NCI-H187 treated with DMSO at 0.1 percent for 48 hours (cell line): ENCODE data around the gene CUL9.
"Not testable (repeated sequence)": the region's sequence is repeated elsewhere in the genome, so short reads cannot be mapped to it uniquely, and the experiment has no call there.

Experiments
- DNase-seq: peaks from one replicate; lab custom pipeline; 2025; lab: John Stamatoyannopoulos, UW

Gene CUL9

GRCh38 chr6:43181942-43182860, at the start of gene CUL9:
Gene CUL9 (plus strand): TSS chr6:43182196. CDS start chr6:43184311, 2,115 bp downstream.
- no peak for DNase-seq

DNA sequence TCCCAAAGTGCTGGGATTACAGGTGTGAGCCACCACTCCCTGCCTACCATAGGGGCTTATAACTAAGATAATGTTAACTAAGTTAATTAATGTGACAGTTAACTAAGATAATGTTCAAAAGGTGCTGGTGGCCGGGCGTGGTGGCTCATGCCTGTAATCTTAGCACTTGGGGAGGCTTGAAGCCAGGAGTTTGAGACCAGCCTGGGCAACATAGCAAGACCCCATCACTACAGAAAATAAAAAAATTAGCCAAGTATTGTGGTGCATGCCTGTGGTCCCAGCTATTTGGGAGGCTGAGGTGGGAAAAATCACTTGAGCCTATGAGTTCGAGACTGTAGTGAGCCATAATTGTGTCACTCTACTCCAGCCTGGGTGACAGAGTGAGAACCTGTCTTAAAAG, 43.7 kb upstream of the CUL9 start:
- DNase-seq: no peak

GRCh38 chr6:43139973-43140372, 42.0 kb upstream of the CUL9 start:
- not testable (repeated sequence) for DNase-seq

- DNase-seq: no peak
These were observed 40.4 kb upstream of the CUL9 start for GRCh38 chr6:43141644-43142043.

DNA sequence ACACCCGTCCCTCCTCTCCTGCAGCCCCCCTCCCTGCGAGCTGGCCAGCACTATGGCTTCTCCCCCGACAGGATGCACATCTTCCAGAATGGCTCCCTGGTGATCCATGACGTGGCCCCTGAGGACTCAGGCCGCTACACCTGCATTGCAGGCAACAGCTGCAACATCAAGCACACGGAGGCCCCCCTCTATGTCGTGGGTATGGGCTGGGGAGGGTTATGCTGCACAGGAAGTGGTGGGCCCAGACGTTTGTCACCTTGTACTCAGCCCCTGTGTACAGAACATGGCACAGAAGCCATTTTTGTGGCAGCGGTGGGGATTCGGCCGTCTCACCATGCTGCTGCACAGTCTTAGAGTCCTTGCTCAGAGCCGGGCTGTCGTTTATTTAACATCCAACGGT, 39.9 kb upstream of the CUL9 start:
- DNase-seq: no peak

DNA sequence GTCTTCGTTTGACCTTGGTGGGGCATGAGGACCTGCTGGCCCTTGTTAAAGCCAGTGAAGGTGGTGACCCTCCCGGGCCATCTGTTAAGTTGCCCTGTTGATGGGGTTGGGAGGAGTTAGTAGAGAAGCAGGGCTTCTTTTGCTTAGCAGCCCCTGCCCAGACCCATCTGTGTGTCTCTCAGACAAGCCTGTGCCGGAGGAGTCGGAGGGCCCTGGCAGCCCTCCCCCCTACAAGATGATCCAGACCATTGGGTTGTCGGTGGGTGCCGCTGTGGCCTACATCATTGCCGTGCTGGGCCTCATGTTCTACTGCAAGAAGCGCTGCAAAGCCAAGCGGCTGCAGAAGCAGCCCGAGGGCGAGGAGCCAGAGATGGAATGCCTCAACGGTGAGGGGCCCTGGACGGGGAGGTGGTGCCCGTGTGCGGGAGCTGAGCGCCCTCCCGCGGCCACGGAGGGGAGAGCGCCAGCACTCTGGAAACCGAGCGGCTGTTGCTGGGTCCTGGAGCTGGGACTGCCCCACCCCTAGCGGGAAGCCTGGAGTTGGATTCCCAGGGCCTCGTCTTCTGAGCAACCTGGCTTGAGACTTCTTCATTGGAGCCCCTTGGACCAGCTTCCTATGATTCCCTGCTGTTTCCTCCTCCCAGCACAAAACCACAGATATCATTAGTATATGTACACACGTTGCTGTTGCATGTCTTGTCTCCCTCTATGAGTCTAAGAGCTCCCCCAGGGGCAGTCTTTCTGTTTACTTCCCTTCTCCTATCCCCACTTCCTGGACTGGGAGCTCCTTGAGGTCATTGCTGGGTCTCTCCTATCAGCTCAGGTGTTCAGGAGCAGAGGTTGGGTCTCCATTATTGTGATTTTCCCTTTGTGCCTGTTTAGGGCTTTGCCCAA, 38.5 kb upstream of the CUL9 start:
- DNase-seq: no peak

GRCh38 chr6:43144879-43145278, 37.1 kb upstream of the CUL9 start:
- no peak for DNase-seq

GRCh38 chr6:43146261-43146660, 35.7 kb upstream of the CUL9 start:
- no peak for DNase-seq

DNA sequence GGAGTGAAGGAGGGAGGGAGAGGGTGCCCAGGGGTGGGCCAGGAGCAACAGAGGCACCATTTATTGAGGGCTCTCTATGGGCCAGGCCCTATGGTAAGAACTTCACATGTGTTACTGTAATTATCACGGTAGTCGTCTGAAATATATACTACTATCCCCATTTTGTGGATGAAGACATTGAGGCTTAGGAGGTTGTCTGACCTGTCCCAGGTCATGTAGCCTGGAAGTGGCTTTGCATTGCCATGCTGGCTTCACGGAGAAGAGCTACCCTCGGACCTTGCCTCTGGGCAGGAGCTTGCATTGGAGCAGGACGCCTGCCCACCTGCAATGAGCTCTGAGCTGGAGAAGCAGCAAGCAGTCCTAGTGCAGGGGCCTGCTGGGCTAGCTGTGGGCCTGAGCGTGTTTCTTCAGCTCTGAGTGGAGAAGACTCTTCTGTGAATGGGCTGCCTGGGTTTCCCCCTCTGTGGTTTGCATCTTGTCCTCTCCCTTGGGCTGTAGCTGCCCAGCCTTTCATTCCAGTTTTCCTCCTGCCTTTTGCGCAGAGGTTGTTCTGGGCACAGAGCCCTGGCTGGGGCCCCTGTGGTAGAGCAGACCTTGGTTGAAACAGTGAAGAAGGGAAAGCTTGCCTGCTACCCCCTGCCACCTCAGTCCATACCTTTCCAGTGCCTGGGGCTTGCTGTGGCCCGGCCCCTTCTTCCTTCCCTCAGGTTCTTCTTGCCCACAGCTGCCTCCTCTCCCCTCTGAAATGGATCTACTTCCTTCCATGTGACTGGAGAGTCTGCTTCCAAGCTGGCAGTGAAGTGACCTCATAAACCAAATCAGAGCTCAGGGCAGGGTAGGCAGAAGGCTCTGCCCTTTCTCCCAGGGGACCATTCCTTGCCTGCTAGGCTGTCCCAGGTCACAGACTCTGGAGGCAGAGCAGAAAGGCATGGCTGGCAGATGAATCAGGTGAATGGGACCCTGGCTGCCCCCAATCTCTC, 35.0 kb upstream of the CUL9 start:
- no peak for DNase-seq

DNA sequence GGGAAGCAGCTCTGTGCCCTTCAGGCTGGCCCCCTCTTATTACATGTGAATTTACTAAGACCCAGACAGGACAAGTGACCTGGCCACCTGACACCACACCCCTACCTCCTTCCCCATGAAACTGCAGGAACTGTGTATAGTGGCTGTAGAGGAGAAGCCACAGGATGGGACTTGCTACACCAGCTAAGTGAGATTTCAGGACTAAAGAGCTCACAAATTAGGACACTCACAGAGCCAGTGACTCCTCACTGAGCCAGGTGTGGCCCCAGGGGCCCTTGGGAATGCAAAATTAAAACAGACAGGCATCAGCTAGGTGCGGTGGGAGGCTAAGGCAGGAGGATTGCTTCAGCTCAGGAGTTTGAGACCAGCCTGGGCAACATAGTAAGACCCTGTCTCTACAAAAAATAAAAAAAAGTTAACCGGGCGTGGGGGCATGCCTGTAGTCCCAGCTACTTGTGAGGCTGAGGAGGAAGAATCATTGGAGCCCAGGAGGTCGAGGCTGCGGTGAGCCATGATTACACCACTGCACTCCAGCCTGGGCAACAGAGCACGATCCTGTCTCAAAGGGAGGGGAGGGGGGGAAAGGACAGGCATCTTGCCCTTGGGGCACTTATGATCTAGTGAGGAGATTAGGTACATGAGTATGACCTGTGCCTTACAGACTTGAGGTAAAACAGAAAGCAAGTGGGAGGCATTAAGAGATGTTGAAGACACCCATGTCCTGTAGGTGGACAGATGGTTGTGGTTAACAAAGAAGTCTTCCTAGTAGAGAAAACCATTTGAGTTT, 34.1 kb upstream of the CUL9 start:
- DNase-seq: no peak

- no peak for DNase-seq
These were observed 32.7 kb upstream of the CUL9 start for GRCh38 chr6:43149265-43149664.

DNA sequence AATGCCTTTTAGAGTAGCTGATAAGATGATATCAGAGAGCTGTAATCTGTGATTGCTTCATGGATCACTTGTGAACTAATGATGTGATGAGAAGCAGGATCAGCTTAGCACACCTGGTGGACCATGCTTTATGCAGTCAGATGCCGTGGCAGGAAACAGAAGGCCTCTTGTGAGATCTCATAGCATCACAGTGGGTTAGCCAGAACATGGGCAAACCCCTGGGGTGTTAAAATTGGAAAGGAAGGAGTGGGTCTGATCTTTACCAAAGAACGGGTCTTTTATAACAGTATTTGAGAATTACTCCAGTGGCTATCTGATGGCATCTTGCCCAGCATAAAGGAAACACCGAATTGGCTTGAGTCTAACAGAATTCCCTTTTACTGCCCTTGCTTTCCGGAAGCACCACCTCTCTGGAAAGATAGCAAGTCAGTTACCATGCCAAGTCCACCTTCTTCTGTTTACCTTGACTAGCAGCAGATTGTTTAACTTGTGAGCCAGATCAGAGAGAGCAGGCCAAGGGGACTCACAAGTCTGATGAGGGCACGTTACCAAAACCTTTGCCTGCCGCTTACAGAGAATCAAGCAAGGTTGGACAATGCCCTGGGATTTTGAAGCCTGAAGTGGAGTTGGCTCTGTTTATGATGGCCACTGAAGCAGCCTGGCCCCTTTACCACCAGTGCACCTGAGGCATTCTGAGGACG, 31.8 kb upstream of the CUL9 start:
- no peak for DNase-seq

GRCh38 chr6:43159599-43159998, 22.4 kb upstream of the CUL9 start:
- DNase-seq: no peak

DNA sequence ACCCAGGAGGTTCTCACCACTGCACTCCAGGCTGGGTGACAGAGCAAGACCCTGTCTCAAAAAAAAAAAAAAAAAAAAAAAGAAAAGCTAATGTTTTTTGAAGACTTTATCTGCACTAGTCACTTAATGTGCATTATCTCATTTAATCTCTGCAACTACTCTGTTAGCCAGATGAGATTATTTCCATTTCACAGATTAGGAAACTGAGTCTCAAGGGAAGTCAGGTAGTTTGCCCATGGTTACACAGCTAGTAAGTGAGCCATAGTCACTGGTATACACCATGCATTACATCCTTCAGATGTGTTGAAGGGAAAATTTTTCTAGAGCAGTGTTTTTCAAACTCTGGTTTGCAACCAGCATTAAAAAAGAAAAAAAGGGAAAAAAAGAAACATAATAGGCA, 18.1 kb upstream of the CUL9 start:
- DNase-seq: no peak

DNA sequence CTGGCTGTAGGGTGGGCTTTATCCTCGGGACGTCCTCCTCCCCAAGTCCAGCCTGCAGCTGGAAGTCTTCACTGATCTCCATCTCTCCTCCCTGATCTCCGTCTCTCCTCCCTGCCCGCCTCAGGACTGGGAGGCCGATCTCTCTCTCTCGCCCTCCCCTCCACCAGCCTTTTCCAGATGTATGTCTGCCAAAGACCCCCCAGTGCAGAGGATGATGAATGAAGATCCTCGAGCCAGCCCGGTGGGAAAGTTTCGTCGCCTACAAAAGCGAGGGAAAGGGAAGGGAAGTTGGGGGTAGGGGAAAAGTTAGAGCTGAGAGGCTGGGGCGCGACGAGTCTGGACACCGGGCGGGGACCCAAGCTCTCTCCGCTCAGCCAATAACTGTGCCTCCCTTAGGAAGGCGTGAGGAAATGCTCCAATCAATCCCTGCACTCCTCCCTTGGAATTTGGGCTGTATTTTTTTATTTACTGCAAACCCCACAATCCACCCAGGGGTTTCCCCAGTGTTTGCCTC, 11.5 kb upstream of the CUL9 start:
- DNase-seq: no peak

DNA sequence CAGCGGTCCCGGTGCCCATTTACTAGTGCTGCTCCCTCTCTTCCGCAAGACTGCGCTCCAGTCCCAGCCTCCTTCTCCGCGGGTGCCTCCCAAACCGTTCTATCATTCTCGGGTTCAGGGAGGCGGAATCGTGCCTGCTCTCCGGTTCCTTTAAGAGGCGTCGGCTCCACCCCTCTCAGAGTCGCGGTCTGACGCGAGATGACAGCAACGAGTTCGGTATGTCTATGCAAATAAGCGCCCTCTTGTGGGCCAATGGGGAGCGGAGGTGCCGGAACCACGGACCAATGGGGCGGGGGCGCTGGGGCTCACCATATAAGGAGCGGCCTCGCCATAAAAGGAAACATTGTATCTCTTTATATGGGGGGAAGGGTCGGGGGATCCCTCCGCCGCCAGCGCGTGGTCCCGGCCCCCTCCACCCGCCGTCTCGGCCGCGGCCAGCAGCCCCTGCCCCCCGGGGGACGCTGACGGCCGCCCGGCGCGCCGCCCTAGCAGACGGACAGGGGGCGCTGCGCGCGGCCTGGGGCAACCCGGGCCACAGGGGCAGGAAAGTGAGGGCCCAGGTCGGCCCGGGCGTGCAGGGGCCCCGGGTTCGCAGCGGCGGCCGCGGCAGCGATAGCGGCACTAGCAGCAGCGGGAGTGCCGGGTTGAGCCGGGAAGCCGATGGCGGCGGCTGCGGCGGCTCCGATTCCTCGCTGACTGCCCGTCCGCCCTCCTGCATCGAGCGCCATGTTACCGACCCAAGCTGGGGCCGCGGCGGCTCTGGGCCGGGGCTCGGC, 10.9 kb upstream of the CUL9 start, which contains the start of gene SRF:
Gene SRF (plus strand): TSS at position 339 of the 776 bp plus-strand sequence. CDS start 388 bp downstream, at position 727.
- DNase-seq: peak; percentile 94

GRCh38 chr6:43171707-43172103, 10.3 kb upstream of the CUL9 start:
- no peak for DNase-seq

DNA sequence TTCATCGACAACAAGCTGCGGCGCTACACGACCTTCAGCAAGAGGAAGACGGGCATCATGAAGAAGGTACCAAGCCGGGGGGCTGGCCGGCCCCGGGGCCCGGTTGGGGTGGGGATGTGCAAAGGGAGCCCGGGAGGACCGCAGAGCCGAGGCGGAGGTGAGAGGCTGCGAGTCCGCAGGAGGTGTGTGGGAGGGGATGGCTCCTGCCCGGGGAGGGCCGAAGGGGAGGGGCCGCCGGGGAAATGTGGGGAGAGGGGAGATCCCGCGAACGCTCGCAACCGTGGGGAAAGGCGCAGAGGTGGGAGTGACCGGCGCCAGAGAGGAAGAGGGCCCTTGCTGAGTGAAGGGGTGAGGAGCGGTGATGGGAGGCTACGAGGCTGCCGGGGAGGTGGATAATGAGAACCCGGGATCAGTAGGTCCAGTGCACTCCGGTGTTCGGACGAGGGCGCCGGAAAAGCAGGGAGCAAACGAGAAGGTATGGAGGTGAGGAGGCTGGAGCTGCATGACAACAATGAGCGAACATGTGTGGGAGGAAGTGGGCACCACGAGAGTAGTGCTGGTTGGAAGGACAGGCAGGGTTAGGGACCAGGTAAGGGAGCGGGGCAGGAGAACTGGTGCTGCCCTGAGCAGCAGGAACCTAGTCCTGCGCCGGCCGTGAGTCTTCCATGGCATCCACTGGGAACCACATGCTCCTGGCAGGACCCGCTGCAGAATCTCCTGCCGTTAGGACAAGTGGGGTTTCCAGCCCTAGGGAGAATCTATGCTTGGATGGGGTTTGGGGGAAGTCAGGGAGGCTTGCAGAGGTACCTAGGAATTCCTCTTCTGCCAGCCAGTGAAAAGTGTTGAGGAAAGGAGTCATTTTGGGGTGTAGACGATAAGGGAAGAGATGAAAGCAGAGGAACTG, 9.6 kb upstream of the CUL9 start:
- DNase-seq: no peak
